ENCODE data around the gene SRSF11.

Gene SRSF11

GRCh38 chr1:70224954-70225353, 3.8 kb downstream of the SRSF11 start:
- DNase-seq: no peak

GRCh38 chr1:70227439-70227838, 6.3 kb downstream of the SRSF11 start:
- no peak for DNase-seq

GRCh38 chr1:70228670-70229069, 7.5 kb downstream of the SRSF11 start:
- DNase-seq: no peak

GRCh38 chr1:70231475-70231874, 10.3 kb downstream of the SRSF11 start:
- DNase-seq: no peak

- no peak for DNase-seq
These were observed 13.6 kb downstream of the SRSF11 start for GRCh38 chr1:70234733-70235132.

- no peak for DNase-seq
These were observed 18.8 kb downstream of the SRSF11 start for GRCh38 chr1:70239940-70240339.

GRCh38 chr1:70247122-70247521, 25.9 kb downstream of the SRSF11 start:
- no peak for DNase-seq

GRCh38 chr1:70247768-70248167, 26.6 kb downstream of the SRSF11 start:
- no peak for DNase-seq

- no peak for DNase-seq
These were observed 27.5 kb downstream of the SRSF11 start for GRCh38 chr1:70248729-70249128.

GRCh38 chr1:70256664-70257063, 35.5 kb downstream of the SRSF11 start:
- no peak for DNase-seq

GRCh38 chr1:70264839-70265238, 43.7 kb downstream of the SRSF11 start:
- DNase-seq: no peak

- no peak for DNase-seq
These were observed 44.8 kb downstream of the SRSF11 start for GRCh38 chr1:70265946-70266345.

GRCh38 chr1:70277875-70278274, 56.7 kb downstream of the SRSF11 start:
- DNase-seq: no peak

GRCh38 chr1:70278710-70279109, 57.5 kb downstream of the SRSF11 start:
- no peak for DNase-seq

- no peak for DNase-seq
These were observed 63.2 kb downstream of the SRSF11 start for GRCh38 chr1:70284366-70284765.

- DNase-seq: no peak
These were observed 65.3 kb downstream of the SRSF11 start for GRCh38 chr1:70286453-70286852.

GRCh38 chr1:70288166-70288565, 67.0 kb downstream of the SRSF11 start:
- DNase-seq: no peak

GRCh38 chr1:70290218-70290617, 69.0 kb downstream of the SRSF11 start:
- no peak for DNase-seq

GRCh38 chr1:70293186-70293843, 72.1 kb downstream of the SRSF11 start:
- DNase-seq: no peak

GRCh38 chr1:70295749-70296148, 74.6 kb downstream of the SRSF11 start:
- DNase-seq: no peak

GRCh38 chr1:70299472-70299871, 78.3 kb downstream of the SRSF11 start:
- DNase-seq: no peak
